ENCODE results near the gene CARS2.
"Not testable (repeated sequence)": the region's sequence is repeated elsewhere in the genome, so short reads cannot be mapped to it uniquely, and the experiment has no call there.

Gene CARS2

GRCh38 chr13:110705826-110706569 is at the start of gene CARS2:
Gene CARS2, minus strand, starts transcription at chr13:110706116. Its CDS starts 23 bp downstream, at chr13:110706093.
- peak; percentile 97 for DNase-seq

DNA sequence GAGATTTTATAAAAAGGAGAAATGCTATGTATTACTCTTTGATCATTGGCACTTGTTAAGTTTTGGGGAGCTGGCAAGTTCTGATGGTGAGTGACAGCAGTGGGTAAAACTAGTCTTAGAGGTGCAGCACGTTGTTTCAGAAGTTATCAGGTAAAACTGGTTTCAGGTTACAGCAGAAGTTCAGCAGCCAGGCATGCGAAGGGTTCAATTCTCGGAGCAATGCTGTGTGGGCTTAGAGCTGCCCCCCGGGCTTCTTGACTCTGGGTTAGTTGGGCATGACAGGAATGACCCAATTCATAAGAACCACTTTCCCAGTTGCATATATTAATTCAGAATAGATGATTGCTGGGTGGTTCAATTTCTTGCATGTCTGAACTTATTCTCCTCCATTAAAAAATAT is 42.4 kb upstream of the CARS2 start:
- no peak for DNase-seq

DNA sequence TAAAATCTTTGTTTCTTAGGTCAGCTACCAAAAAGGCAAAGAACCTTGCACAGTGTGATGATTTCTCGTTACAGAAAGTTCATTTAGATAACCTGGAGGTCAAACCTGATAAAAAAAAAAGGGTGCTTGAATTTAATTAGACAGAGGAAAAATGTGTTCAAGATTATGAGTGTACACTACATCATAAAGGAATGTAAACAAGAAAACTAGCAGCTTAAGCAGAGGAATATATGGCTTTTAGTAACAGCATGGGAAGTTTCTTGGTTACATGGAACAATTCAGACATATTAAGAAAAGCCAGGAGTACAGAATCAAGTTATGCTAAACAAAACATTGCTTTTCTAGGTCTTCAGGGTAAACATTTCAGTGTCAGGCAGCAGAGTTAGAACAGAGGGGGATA is 40.5 kb upstream of the CARS2 start:
- no peak for DNase-seq

DNA sequence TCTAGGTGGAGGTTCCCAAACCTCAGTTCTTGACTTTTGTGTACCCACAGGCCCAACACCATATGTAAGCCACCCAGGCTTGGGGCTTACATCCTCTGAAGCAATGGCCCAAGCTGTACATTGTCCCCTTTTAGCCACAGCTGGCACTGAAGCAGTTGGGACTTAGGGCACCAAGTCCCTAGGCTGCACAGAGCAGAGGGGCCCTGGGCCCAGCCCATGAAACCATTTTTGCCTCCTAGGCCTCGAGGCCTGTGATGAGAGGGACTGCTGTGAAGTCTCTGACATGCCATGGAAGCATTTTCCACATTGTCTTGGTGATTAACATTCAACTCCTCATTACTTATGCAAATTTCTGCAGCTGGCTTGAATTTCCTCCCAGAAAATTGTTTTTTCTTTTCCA is 37.8 kb upstream of the CARS2 start:
- DNase-seq, result no peak

- no peak for DNase-seq
These were observed 31.6 kb upstream of the CARS2 start for GRCh38 chr13:110737555-110737954.

GRCh38 chr13:110734561-110734960 is 28.6 kb upstream of the CARS2 start:
- no peak for DNase-seq

DNA sequence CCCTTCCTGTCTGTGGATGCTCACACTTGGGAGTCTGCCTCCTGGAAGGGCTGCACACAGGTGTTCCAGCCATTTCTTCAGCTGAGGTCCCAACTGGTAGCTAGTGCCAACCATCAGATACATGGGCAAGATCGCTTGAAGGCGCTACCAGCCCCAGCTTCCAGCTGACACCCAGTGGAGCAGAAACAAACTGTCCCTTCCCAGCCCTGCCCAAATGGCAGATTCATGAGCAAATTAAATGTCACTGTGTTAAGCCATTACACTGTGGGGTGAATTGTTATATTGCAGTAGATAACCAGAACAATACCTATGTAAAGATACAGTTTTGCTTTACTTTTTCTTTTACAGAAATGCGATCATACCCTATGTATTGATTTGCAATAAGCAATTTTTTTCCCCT is 25.2 kb upstream of the CARS2 start:
- DNase-seq, result no peak

DNA sequence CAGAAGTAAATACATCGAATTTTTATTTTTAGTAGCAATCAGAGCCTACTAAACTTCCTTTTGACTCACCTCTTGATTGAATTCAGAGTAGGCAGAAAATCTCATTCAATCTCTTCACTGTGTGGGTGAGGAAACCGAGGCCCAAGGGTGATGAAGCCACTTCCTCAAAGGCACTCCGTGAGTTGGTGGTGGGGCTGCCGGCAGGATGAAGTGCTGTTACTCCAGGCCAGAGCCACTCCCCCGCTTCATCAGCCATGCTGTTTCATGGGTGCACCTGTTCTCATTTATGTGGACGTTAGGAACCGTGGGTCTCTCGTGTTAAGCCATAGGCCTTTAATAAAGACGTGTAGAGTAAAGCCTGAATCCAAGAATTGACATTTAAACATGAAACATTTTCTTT is 20.8 kb upstream of the CARS2 start:
- peak; percentile 37 for DNase-seq

DNA sequence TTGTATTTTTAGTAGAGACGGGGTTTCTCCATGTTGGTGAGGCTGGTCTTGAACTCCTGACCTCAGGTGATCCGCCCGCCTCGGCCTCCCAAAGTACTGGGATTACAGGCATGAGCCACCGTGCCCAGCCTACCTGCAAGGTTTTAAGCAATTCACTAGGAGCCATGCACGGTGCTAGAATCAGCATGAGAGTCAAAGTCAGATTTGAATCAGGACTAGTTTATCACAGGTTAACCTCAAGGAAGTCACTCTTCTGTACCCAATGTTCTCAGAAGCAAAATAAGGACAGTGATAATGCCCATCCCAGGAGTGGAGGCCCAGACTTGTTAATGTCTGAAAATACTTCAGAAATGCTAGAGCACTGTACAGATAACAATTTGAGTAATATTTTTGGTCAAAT is 20.2 kb upstream of the CARS2 start:
- not testable (repeated sequence) for DNase-seq

GRCh38 chr13:110723598-110723997 is 17.7 kb upstream of the CARS2 start:
- no peak for DNase-seq

GRCh38 chr13:110722971-110723370 is 17.1 kb upstream of the CARS2 start:
- DNase-seq, result no peak

DNA sequence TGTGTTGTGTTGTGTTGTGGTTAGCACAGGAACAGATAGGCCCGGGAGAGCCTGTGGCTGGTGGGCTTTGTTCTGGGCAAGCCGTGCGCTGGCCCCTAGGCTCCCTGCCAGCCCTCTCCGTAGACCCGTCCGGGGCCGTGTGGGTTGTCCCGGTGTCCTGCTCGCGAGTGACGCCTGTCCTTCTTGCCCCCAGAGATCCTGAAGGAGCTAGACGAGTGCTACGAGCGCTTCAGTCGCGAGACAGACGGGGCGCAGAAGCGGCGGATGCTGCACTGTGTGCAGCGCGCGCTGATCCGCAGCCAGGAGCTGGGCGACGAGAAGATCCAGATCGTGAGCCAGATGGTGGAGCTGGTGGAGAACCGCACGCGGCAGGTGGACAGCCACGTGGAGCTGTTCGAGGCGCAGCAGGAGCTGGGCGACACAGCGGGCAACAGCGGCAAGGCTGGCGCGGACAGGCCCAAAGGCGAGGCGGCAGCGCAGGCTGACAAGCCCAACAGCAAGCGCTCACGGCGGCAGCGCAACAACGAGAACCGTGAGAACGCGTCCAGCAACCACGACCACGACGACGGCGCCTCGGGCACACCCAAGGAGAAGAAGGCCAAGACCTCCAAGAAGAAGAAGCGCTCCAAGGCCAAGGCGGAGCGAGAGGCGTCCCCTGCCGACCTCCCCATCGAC is 13.3 kb upstream of the CARS2 start:
- DNase-seq, result no peak

DNA sequence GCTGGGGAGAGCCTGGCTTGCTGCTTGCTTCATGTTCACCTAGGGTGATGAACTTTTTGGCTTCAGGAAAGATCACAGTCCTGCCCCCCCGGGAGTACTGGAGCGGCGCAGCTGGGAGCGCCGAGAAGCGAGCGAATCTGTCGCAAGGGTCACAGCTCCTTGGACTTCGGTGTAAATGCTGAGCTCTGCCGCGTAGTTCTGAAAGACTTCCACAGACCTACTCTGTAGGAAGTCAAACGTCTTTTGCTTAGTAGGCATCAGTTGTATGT is 10.3 kb upstream of the CARS2 start:
- DNase-seq, result no peak

DNA sequence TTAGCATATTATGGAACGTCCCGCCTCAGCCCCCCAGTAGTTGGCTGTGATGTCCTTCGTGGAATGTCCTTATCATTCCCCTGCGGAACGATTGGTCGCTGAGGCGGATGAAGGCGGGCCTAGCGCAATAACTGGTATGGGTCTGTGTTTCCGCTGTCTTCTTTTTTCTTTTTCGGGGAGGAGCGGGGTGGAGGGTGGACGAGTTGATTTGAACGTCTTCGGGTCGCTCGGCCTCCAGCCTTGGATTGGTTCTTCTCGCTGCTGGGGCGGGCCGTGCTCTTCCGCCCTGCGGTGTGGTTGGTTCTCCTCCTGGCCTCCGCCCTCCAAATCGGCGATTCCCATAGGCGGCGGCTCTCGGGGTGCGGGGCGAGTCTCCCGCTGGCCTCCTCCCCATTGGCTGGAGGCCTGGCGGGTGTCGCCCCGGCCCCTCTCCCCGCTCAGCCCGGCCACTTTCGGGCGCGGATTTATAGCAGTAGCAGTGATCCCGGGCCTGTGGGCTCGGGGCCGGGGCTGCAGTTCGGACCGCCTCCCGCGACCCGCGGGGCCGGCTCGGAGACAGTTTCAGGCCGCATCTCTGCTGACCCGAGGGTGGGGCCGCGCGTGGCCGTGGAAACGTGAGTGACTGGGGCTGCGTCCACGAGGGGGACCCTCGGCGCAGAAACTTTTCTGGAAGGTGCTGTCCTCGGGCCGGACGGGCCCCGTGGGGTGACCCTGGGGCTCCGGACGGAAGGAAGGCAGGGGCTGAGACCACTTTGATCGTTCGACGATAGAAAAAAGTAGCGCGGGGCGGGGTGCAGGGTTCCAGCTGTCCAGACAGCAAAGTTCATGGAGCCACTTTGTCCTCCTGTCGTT is 9.7 kb upstream of the CARS2 start:
- peak; percentile 92 for DNase-seq

DNA sequence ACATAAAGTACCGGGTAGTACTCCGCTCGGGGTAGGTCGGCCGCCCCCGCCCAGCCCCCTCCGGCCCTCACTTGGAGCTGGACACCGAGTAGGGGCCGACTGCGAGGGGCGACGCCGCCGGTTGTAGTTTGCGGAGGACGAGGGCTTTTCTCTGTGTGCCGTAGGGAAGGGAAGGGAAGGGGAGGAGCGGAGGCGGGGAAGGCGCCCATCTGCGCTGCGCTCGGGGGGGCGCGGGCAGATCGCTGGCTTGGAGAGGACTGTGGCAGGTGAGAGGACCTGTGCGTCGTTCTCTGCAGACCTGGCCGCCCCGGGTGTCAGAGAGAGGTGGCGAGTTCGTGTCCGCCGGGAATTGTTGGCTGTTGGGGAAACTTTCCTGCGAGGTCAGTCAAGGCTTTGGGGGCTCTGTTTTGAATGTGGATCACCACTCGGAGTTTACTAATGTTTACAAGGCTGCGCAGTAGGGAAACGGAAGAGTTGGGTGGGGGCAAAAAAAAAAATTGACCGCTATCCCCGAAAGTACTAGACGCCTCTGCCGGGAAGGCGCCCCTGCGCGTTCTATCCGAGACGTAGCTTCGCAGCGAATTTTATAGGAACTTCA is 9.0 kb upstream of the CARS2 start:
- DNase-seq, result peak; percentile 43

DNA sequence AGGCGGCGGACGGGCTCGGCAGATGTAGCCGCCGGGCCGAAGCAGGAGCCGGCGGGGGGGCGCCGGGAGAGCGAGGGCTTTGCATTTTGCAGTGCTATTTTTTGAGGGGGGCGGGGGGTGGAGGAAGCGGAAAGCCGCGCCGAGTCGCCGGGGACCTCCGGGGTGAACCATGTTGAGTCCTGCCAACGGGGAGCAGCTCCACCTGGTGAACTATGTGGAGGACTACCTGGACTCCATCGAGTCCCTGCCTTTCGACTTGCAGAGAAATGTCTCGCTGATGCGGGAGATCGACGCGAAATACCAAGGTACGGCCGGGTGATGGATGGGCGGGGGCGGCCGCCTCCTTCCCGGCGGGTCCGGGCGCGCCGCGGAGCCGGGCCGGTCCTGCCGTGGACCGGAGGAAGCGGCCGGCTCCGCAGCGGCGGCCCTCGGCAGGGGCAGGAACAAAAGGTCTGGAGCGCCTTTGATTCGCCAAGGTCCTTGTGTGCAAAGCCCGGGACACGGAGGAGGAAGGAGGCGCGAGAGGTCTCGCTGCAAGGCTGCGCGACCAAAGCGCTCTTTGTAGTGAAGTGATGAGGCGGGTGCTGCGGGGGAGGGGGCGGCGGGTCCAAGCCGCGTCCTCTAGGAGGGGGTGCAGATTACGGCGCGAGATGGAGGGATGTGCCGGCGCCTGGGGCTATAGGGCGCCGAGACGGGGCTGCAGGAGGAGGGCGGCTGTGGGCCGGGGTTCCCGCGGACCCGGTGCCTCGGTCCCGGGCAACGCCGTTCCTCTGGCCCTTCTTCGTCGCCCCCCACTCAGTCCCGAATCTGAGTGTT is 8.3 kb upstream of the CARS2 start:
- DNase-seq, result peak; percentile 57

GRCh38 chr13:110713642-110713952 is 7.7 kb upstream of the CARS2 start, which contains the start of gene ING1:
Gene ING1, plus strand, starts transcription at chr13:110713700. Its CDS starts 450 bp downstream, at chr13:110714150.
- peak; percentile 19 for DNase-seq

DNA sequence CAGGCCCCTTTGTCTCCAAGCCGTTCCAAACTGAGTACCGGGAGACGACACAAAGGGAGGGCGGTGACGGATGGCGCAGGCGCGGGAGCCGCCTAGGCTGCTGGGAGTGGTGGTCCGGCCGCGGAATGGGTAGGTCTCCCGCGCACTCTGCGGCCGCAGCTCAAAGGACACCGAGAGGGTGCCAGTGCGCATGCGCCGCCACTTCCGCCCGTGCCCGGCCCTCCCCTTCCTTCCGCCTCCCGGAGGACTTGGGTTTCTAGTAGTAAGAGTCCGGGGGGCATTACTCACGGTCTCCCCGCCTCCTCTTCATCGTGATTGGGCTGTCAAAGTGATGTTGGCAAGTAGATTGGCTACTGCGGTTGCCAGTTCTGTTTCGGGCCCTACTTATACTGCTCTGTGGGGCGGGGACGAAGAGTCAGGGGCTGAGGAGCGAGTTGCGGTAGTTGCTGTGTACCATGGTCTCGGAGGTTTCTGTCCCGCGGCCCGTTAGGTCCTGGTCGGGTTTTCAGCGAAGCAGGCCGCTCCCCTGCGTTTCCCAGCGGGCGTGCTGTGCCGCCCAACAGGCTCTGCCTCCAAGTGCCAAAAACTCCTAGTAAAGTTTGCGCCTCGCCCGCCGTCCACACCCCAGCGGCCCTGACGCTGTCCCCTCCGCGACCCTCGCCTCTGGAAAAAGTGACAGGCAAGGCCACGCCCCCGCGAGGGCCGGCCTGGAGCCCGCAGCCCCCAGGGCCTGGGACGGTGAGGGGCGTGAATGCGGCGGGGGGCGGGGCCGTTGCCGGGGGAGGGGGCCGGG is 7.1 kb upstream of the CARS2 start:
- DNase-seq, result peak; percentile 98

- peak; percentile 85 for DNase-seq
These were observed 6.3 kb upstream of the CARS2 start for GRCh38 chr13:110712081-110712848.

DNA sequence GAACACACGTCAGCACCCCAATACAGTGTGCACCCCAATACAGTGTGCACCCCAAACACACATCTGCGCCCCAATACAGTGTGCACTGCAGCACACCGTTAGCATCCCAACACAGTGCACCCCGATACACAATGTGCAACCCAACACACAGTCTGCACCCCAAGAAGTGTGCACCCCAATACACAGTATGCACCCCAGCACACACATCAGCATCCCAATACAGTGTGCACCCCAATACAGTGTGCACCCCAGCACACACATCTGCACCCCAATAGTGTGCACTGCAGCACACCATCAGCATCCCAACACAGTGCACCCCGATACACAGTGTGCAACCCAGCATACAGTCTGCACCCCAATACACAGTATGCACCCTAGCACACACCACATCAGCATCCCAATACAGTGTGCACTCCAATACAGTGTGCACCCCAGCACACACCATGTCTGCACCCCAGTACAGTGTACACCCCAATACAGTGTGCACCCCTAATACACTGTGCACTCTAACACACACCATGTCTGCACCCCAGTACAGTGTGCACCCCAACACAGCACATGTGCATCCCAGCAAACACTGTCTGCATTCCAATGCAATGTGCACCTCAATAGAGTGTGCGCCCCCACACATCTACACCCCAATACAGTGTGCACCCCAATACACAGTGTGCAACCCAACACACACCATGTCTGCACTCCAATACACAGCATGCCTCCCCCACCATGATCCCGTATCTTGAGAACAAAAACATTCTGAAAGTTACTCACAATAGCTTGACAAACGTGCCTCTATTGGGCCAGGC is 855 bp upstream of the CARS2 start:
- no peak for DNase-seq
